K562 (cell line): ENCODE results near the gene MARK3. TPM values are rescaled to one million over a fixed set of nuclear protein-coding genes. Genes with fewer than 3 reads are reported as not detected.

ENCODE experiments used
- ARHGAP35 ChIP-seq: fragments of 450-650 bp; IDR thresholded peaks from 2 replicates; pipeline ENCODE4 v1.6.1; 2018; ENCODE audit not compliant: partially characterized antibody
- ATF3 ChIP-seq, 2 experiments: fragments of 450-650 bp in 1 of 2; sonication (generic) in 1 of 2; formaldehyde crosslinking in 1 of 2; IDR thresholded peaks in 1 of 2; conservative IDR thresholded peaks in 1 of 2; 2 replicates each; pipeline versions ENCODE4 v1.6.1 to v1.8.1; 2016 to 2023; ENCODE audit warnings: mild to moderate bottlenecking in 2 of 2, moderate library complexity in 2 of 2, inconsistent platforms in 1 of 2, missing genetic modification reagents in 1 of 2
- CHCHD3 ChIP-seq: fragments of 250-450 bp; sonication (Bioruptor Pico); IDR thresholded peaks from 2 replicates; pipeline ENCODE4 v2.1.2; 2022; ENCODE audit warnings: mild to moderate bottlenecking
- E2F3 ChIP-seq: fragments of 250-450 bp; sonication (Bioruptor Pico); IDR thresholded peaks from 2 replicates; pipeline ENCODE4 v1.4.0; 2020; ENCODE audit warnings: mild to moderate bottlenecking
- E2F6 ChIP-seq, 2 experiments: IDR thresholded peaks; 2 replicates each; pipeline ENCODE4 v1.6.1; 2011; ENCODE audit warnings: borderline replicate concordance in 1 of 2, control low read depth in 1 of 2, low read depth in 1 of 2, low read length in 1 of 2, mild to moderate bottlenecking in 1 of 2, mixed read lengths in 1 of 2, moderate library complexity in 1 of 2; ENCODE audit not compliant: insufficient read depth in 1 of 2, insufficient read length in 1 of 2, poor library complexity in 1 of 2, severe bottlenecking in 1 of 2; ENCODE audit errors: extremely low read depth in 1 of 2
- HDAC3 ChIP-seq: fragments of 450-650 bp; IDR thresholded peaks from 2 replicates; pipeline ENCODE4 v1.6.1; 2018; ENCODE audit warnings: borderline replicate concordance, mild to moderate bottlenecking, moderate library complexity; ENCODE audit not compliant: partially characterized antibody
- HINFP ChIP-seq: fragments of 450-650 bp; conservative IDR thresholded peaks from 2 replicates; pipeline ENCODE4 v1.6.1; 2016; ENCODE audit warnings: missing genetic modification characterization, low read depth, mild to moderate bottlenecking, control low read depth, missing compliant biosample characterization
- HMBOX1 ChIP-seq: sonication (generic); IDR thresholded peaks from 2 replicates; pipeline ENCODE4 v1.6.1; 2016
- MYC ChIP-seq, 2 experiments: fragments of 250-450 bp in 1 of 2; sonication (Bioruptor Pico) in 1 of 2; IDR thresholded peaks; 2 replicates each; pipeline versions ENCODE4 v1.5.1 to v1.6.1; 2012 to 2021; ENCODE audit warnings: low read depth in 2 of 2, borderline replicate concordance in 1 of 2, improper control_type of control experiment in 1 of 2, low read length in 1 of 2, mild to moderate bottlenecking in 1 of 2, moderate library complexity in 1 of 2
- NR2C2 ChIP-seq, 2 experiments: fragments of 200-800 bp in 1 of 2; sonication (Bioruptor generic) in 1 of 2; sonication (generic) in 1 of 2; formaldehyde crosslinking in 1 of 2; IDR thresholded peaks; 2 replicates each; pipeline versions ENCODE4 v1.6.1 to v1.8.0; 2016 to 2022; ENCODE audit warnings: mild to moderate bottlenecking in 1 of 2, missing compliant biosample characterization in 1 of 2, missing genetic modification characterization in 1 of 2, missing genetic modification reagents in 1 of 2
- PCBP2 ChIP-seq: fragments of 200-400 bp; formaldehyde crosslinking; IDR thresholded peaks from 2 replicates; pipeline ENCODE4 v1.6.1; 2018; ENCODE audit warnings: low read length, low read depth, mild to moderate bottlenecking, moderate library complexity; ENCODE audit not compliant: poor library complexity, severe bottlenecking
- POLR3G ChIP-seq: IDR thresholded peaks from 2 replicates; pipeline ENCODE4 v1.6.1; 2011; ENCODE audit not compliant: insufficient read length, insufficient replicate concordance; ENCODE audit errors: extremely low read depth
- SMARCA4 ChIP-seq: fragments of 450-650 bp; IDR thresholded peaks from 2 replicates; pipeline ENCODE4 v1.6.1; 2016
- SP2 ChIP-seq: IDR thresholded peaks from 2 replicates; pipeline ENCODE4 v1.6.1; 2011; ENCODE audit warnings: mild to moderate bottlenecking, low read depth, low read length, moderate library complexity; ENCODE audit not compliant: poor library complexity, severe bottlenecking; ENCODE audit errors: extremely low read depth
- TBL1XR1 ChIP-seq, 2 experiments: IDR thresholded peaks; 2 replicates each; pipeline ENCODE4 v1.6.1; 2012; ENCODE audit warnings: improper control_type of control experiment in 2 of 2, low read length in 2 of 2, mild to moderate bottlenecking in 1 of 2
- ZBTB33 ChIP-seq: sonication (generic); formaldehyde crosslinking; IDR thresholded peaks from 2 replicates; pipeline ENCODE4 v1.8.1; 2023; ENCODE audit warnings: mild to moderate bottlenecking, missing genetic modification reagents
- ZNF75A ChIP-seq: fragments of 450-650 bp; formaldehyde crosslinking; IDR thresholded peaks from 2 replicates; pipeline ENCODE4 v1.4.0; 2020; ENCODE audit warnings: mild to moderate bottlenecking
- polyA plus RNA-seq, 8 experiments: library from polyadenylated mRNA; depleted of rRNA in 4 of 8; stranded (reverse) in 5 of 8; unstranded in 3 of 8; fragments of >200 nt; fragmentation: Nextera tagmentation in 2 of 8; fragmentation: Illumina TruSeq in 1 of 8; extraction: Ambion mirVana in 2 of 8; extraction: Trizol in 1 of 8; gene quantifications; 2 replicates each; pipeline versions ENCODE4 v1.2.1 to v1.2.3, GENCODE V29; 2011 to 2014; ENCODE audit warnings: inconsistent platforms in 1 of 8, missing spikeins in 1 of 8
- total RNA-seq, 7 experiments: library from RNA; depleted of rRNA in 6 of 7; stranded (reverse); fragments of >200 nt in 6 of 7; fragmentation: Illumina TruSeq in 2 of 7; extraction: Trizol in 2 of 7; gene quantifications; 2 replicates each; pipeline versions ENCODE4 v1.2.1 to v1.2.3, GENCODE V29; 2011 to 2021; ENCODE audit warnings: low replicate concordance in 1 of 7

The MARK3 gene
- total and polyA plus RNA-seq, 9 of the 15 experiments (the other 6 are each of a cell fraction or from before 2014, with no cell fraction given), result 10.1 to 68.7 (median 56.3) TPM

- TF ChIP-seq HINFP (tag) (no peak), MYC (IDR thresholded peaks at IDR 0.05; ENCODE audit: low read depth, low read length) (peak; percentile 28; the same call in 1 of the 2 replicates), MYC (CRISPR knock-in tag; IDR thresholded peaks at IDR 0.05; ENCODE audit: borderline replicate concordance, low read depth) (0 out of 2 replicates have a peak, but pooled peaks have one; percentile 41), TBL1XR1 (IDR thresholded peaks at IDR 0.05; ENCODE audit: low read length in 2 of 2) (no peak), HDAC3 (no peak), ATF3 (IDR thresholded peaks at IDR 0.05) (no peak), ATF3 (CRISPR knock-in tag; conservative IDR thresholded peaks at IDR 0.05) (no peak), CHCHD3 (no peak), NR2C2 (CRISPR knock-in tag; IDR thresholded peaks at IDR 0.05) (no peak), NR2C2 (tag; IDR thresholded peaks at IDR 0.05) (no peak), HMBOX1 (no peak), SMARCA4 (no peak), SP2 (no peak), ZNF75A (CRISPR knock-in tag) (no peak), ZBTB33 (CRISPR knock-in tag) (no peak), ARHGAP35 (no peak), POLR3G (no peak), PCBP2 (no peak), E2F6 (IDR thresholded peaks at IDR 0.05; ENCODE audit: borderline replicate concordance in 1 of 2, extremely low read depth in 1 of 2, insufficient read depth in 1 of 2, insufficient read length in 1 of 2, low read depth in 1 of 2, low read length in 1 of 2, poor library complexity in 1 of 2, severe bottlenecking in 1 of 2) (peak in 1 of 2 experiments; percentile 22), E2F3 (CRISPR knock-in tag) (no peak)
Measured at GRCh38 chr14:103385152-103385928, at the start of gene MARK3 (continued).
